ENCODE results near the gene MAT1A.
"Not testable (repeated sequence)": the region's sequence is repeated elsewhere in the genome, so short reads cannot be mapped to it uniquely, and the experiment has no call there.

- TF ChIP-seq CTCF, EP300 (IDR thresholded peaks at IDR 0.05): not testable (repeated sequence)
Measured at GRCh38 chr10:80223031-80223419, 66.4 kb downstream of the MAT1A start.
